GM19438 (cell line): ENCODE data around the gene PCNT.
"Not testable (repeated sequence)": the region's sequence is repeated elsewhere in the genome, so short reads cannot be mapped to it uniquely, and the experiment has no call there.

ENCODE experiments used
- ATAC-seq: cut with Tn5 transposase; IDR thresholded peaks from one replicate; pipeline ENCODE4 v1.9.1; 2021; ENCODE audit warnings: low read depth; ENCODE audit not compliant: unreplicated experiment

PCNT gene

DNA sequence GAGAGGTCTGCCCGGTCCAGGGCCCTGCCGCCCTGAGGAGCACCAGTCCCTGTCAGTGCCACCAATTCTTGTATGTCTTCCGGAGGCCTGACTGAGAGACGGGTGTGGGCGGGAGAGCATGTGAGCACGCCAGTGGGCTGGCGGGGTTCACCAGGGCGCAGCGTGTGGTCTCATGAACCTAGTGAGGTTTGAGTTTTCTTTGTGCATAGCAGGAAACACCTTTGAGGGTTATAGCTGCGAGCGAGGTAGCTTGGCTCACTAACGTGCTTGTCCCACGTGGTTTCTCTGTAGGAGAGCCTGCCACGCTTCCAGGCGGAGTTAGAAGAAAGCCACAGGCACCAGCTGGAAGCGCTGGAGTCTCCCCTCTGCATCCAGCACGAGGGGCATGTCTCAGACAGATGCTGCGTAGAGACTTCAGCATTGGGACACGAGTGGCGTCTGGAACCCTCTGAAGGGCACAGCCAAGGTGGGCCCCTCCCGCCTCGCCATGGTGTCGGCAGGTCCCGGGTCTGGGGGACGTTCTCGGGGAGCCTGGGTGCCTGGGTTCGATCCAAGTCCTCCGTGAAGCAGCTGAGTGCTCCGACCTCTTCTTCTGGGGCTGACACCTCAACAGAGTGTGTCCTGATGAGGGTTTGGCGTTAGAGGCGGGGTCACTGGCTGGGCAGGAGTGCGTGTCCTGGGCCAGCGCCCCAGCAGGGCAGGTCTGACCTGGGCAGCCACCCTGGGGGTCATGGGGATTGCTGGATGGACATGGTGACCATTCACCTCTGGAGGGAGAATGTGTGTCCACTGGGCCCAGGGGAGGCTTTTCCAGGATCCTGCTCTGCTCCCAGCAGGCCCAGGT is 31.4 kb downstream of the PCNT start:
- no peak for ATAC-seq

DNA sequence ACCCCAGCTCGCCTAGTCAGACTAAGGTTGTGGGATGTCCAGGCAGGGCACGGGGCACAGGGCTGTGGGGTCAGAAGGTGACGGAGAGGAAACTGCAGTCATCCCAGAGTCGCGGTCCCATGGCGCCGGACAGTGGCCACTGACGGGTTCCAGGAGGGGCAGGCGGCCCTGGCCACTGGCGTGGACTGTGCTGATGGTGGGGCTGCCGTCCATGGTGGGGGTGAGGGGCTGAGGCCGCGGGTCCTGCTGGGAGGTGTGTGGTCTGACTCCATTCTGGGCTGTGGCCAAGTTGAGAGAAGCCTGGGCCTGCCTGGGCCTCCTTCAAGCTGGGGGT is 32.0 kb downstream of the PCNT start:
- ATAC-seq, result no peak

- no peak for ATAC-seq
Measured at GRCh38 chr21:46356494-46357334, 32.8 kb downstream of the PCNT start.

GRCh38 chr21:46357335-46357604 is 33.3 kb downstream of the PCNT start:
- no peak for ATAC-seq

DNA sequence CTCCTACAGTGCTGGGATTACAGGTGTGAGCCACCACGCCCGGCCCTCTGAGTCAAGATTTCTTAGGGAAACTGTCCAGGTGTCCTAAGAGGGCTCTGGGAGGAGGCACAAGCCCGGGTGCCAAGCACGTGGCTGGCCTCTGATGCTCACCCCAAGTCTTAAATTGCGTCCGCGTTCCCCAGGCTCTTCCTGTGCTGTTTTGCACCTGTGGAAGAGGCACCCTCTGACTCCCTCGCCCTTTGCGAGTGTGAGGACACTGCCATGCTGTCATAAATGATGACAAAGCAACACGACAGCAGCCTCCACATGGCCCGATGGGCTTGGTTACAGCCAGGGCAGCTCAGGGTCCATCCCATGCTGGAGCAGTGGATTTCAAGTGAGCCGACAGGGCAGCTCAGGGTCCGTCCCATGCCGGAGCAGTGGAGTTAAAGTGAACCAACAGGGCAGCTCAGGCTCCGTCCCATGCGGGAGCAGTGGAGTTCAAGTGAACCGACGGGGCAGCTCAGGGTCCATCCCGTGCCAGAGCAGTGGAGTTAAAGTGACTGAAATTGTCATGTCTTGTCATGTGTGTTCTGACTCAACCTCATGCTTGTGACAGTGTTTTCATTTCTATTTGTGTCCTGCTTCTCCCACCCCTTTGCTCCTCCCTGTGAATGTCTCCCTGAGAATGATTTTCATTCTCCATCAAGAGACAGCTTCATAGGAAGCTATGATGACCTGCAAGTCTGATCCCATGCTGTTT is 33.9 kb downstream of the PCNT start:
- ATAC-seq, result no peak

- ATAC-seq, result no peak
Measured at GRCh38 chr21:46361176-46361575, 37.2 kb downstream of the PCNT start.

GRCh38 chr21:46361935-46362334 is 38.0 kb downstream of the PCNT start:
- ATAC-seq, result no peak

- ATAC-seq, result no peak
Measured at GRCh38 chr21:46362946-46363345, 39.0 kb downstream of the PCNT start.

GRCh38 chr21:46363698-46364097 is 39.7 kb downstream of the PCNT start:
- no peak for ATAC-seq

GRCh38 chr21:46366091-46366490 is 42.1 kb downstream of the PCNT start:
- no peak for ATAC-seq

DNA sequence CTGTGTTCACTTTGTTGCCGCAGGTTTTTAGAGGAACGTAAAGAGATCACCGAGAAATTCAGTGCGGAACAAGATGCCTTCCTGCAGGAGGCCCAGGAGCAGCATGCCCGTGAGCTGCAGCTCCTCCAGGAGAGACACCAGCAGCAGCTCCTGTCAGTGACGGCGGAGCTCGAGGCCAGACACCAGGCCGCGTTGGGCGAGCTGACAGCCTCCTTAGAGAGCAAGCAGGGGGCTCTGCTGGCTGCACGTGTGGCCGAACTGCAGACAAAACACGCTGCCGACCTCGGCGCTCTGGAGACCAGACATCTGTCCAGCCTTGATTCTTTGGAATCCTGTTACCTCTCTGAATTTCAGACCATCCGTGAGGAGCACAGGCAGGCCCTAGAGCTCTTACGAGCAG is 42.6 kb downstream of the PCNT start:
- no peak for ATAC-seq

- ATAC-seq, result no peak
Measured at GRCh38 chr21:46366966-46367365, 43.0 kb downstream of the PCNT start.

- peak; percentile 47 for ATAC-seq
Measured at GRCh38 chr21:46368533-46369285, 44.8 kb downstream of the PCNT start.

GRCh38 chr21:46369520-46370235 is 45.7 kb downstream of the PCNT start:
- ATAC-seq, result no peak

DNA sequence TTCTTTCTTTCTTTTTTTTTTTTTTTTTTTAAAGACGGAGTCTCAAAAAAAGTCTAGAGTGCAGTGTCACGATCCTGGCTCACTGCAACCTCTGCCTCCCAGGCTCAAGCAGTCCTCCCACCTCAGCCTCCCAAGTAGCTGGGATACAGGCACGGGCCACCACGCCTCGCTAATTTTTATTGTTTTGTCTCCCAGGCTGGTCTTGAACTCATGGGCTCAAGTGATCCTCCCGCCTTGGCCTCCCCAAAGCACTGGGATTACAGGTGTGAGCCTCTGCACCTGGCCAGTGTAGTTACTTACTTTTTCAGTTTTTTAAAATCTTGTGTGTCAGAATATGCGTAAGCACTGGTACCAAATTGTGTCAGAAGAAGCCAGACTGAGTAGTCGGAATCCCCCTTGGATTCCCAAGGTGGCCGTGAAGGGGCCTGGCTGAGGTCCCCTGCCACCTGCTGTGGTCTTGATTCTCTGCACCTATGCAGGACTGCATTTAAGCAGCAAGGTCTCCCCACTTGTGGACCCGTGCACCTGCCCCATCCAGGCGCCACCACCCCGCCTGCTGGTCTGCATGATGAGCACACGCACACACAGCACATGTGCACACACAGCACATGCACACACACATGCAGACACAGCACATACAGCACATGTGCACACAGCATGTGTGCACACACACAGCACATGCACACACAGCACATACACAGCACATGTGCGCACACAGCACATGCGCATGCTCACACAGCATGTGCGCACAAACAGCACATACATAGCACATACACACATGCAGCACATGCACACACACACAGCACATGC is 47.5 kb downstream of the PCNT start:
- no peak for ATAC-seq

DNA sequence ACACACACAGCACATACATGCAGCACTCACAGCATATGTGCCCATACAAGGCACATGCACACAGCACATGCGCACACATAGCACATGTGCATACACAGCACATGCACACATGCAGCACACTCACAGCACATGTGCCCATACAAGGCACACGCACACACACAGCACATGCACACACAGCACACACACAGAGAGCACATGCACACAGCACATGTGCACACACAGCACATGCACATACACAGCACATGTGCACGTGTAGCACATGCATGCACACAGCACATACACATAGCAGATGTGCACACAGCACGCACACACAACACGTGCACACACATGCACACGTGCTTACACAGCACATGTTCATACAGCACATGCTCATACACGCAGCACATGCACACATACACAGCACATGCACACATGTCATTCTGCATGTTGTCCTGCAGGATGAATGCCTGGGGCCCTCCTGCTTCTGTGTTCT is 48.1 kb downstream of the PCNT start:
- no peak for ATAC-seq

- ATAC-seq, result not testable (repeated sequence)
Measured at GRCh38 chr21:46372947-46373346, 49.0 kb downstream of the PCNT start.

- no peak for ATAC-seq
Measured at GRCh38 chr21:46374761-46375389, 50.9 kb downstream of the PCNT start.
